CD4-positive, alpha-beta memory T cell (primary cell): ENCODE results near the gene UBASH3A. TPM values are rescaled to one million over a fixed set of nuclear protein-coding genes. Genes with fewer than 3 reads are reported as not detected.
A peak's percentile ranks its signal among the peaks of the same experiment; 100 is the strongest.

ENCODE experiments used
- CTCF ChIA-PET: fragments of 350-600 bp; sonication (Branson Sonifier 250); formaldehyde crosslinking; loops from one replicate; lab custom pipeline; 2021; ENCODE audit warnings: inconsistent platforms; ENCODE audit not compliant: partially characterized antibody; lab: Charles Lee
- POLR2A ChIA-PET: fragments of 350-600 bp; sonication (Branson Sonifier 250); formaldehyde crosslinking; loops from one replicate; lab custom pipeline; 2021; ENCODE audit not compliant: partially characterized antibody; lab: Charles Lee
- DNase-seq, 5 donors: peaks; one replicate each; pipeline versions ENCODE4 v3.0.0 to v3.0.0-alpha.2; 2020 to 2022; ENCODE audit warnings: mixed read lengths in 1 of 5
- H3K27ac ChIP-seq: one replicate; pipeline ENCODE4 v1.7.0; 2013; ENCODE audit warnings: low read depth, low read length
- H3K27me3 ChIP-seq: 2 replicates; pipeline ENCODE4 v1.7.0; 2013; ENCODE audit warnings: mild to moderate bottlenecking, low read length, moderate library complexity; ENCODE audit not compliant: insufficient read depth
- H3K36me3 ChIP-seq: 2 replicates; pipeline ENCODE4 v1.7.0; 2013; ENCODE audit warnings: mild to moderate bottlenecking, low read length, moderate library complexity; ENCODE audit not compliant: insufficient read depth
- H3K4me1 ChIP-seq: 2 replicates; pipeline ENCODE4 v1.7.0; 2013; ENCODE audit warnings: mild to moderate bottlenecking, low read length, moderate library complexity; ENCODE audit not compliant: insufficient read depth
- H3K4me3 ChIP-seq, 2 donors: one replicate each; pipeline ENCODE4 v1.7.0; 2013; ENCODE audit warnings: low read length in 2 of 2, mild to moderate bottlenecking in 1 of 2
- H3K9me3 ChIP-seq, 2 donors: one replicate each; pipeline ENCODE4 v1.7.0; 2013; ENCODE audit warnings: low read length in 2 of 2, control low read depth in 1 of 2; ENCODE audit not compliant: control insufficient read depth in 1 of 2
- H3K27ac Mint-ChIP-seq, 7 donors: one replicate each; pipeline ENCODE4 v1.8.0; 2020 to 2021; ENCODE audit warnings: mixed read lengths in 7 of 7, mild to moderate bottlenecking in 6 of 7, inconsistent platforms in 3 of 7, moderate library complexity in 3 of 7
- H3K27me3 Mint-ChIP-seq, 2 donors: one replicate each; pipeline ENCODE4 v1.8.0; 2020 to 2021; ENCODE audit warnings: mixed read lengths in 2 of 2
- H3K36me3 Mint-ChIP-seq, 2 donors: one replicate each; pipeline ENCODE4 v1.8.0; 2020 to 2021; ENCODE audit warnings: mixed read lengths in 2 of 2, inconsistent platforms in 1 of 2, mild to moderate bottlenecking in 1 of 2
- H3K4me1 Mint-ChIP-seq, 4 donors: one replicate each; pipeline ENCODE4 v1.8.0; 2020 to 2021; ENCODE audit warnings: mixed read lengths in 4 of 4, mild to moderate bottlenecking in 1 of 4
- H3K4me3 Mint-ChIP-seq, 8 donors: one replicate each; pipeline ENCODE4 v1.8.0; 2020 to 2021; ENCODE audit warnings: mixed read lengths in 8 of 8, mild to moderate bottlenecking in 7 of 8, moderate library complexity in 6 of 8, inconsistent platforms in 3 of 8
- H3K9me3 Mint-ChIP-seq, 8 donors: one replicate each; pipeline ENCODE4 v1.8.0; 2020 to 2021; ENCODE audit warnings: mixed read lengths in 8 of 8, mild to moderate bottlenecking in 5 of 8, inconsistent platforms in 3 of 8, moderate library complexity in 1 of 8
- intact Hi-C: fragments of 100-400 bp; cut with micrococcal nuclease; formaldehyde crosslinking; loops from one replicate; pipeline ENCODE4 v1.15.1; 2023
- polyA plus RNA-seq, 2 donors: library from polyadenylated mRNA; unstranded; fragments of 300-500 nt; fragmentation: Illumina TruSeq; gene quantifications; one replicate each; pipeline ENCODE4 v1.2.3, GENCODE V29; 2021
- total RNA-seq, 2 experiments: library from RNA; stranded (reverse); gene quantifications; one replicate each; pipeline ENCODE4 v1.2.3, GENCODE V29; 2021

Gene UBASH3A
- total and polyA plus RNA-seq, 4 experiments from 2014 or later: 43.1 to 93.6 (median 68.7) TPM

GRCh38 chr21:42484966-42485365, 81.3 kb downstream of the UBASH3A start:
- peaks cover 0 to 3% (median 0%) of the 10 kb centered on the region in 8 donors for H3K9me3 Mint-ChIP-seq
- no peaks in the 10 kb centered on the region for H3K4me1 ChIP-seq
- no peaks in the 10 kb centered on the region for H3K36me3 ChIP-seq
- no peaks in the 10 kb centered on the region for H3K9me3 ChIP-seq
- H3K27me3 ChIP-seq: no peaks in the 10 kb centered on the region
- no peak overlapping the region for H3K27ac ChIP-seq
- intact Hi-C loops: no loop called here
- H3K27me3 Mint-ChIP-seq: peaks cover 16 to 17% of the 10 kb centered on the region in 2 donors
- no peaks in the 10 kb centered on the region for H3K36me3 Mint-ChIP-seq
- H3K27ac Mint-ChIP-seq: no peak overlapping the region
- ChIA-PET CTCF (no interaction called here), POLR2A (no interaction called here)
- H3K4me1 Mint-ChIP-seq: no peaks in the 10 kb centered on the region
- no peak overlapping the region for H3K4me3 Mint-ChIP-seq
- no peak for DNase-seq
- H3K4me3 ChIP-seq: no peak overlapping the region

- H3K4me3 Mint-ChIP-seq: no peak overlapping the region
- DNase-seq: no peak
- Histone ChIP-seq H3K27me3 (no peaks in the 10 kb centered on the region), H3K4me1 (no peaks in the 10 kb centered on the region), H3K4me3 (no peak overlapping the region), H3K9me3 (no peaks in the 10 kb centered on the region), H3K27ac (no peak overlapping the region), H3K36me3 (no peaks in the 10 kb centered on the region)
- H3K4me1 Mint-ChIP-seq: no peaks in the 10 kb centered on the region
- intact Hi-C loops: no loop called here
- no peaks in the 10 kb centered on the region for H3K36me3 Mint-ChIP-seq
- peaks cover 17 to 19% of the 10 kb centered on the region in 2 donors for H3K27me3 Mint-ChIP-seq
- CTCF ChIA-PET: no interaction called here
- H3K27ac Mint-ChIP-seq: peak overlapping the region in 1 of 7 donors; percentile 59
- POLR2A ChIA-PET: no interaction called here
- peaks cover 0 to 3% (median 0%) of the 10 kb centered on the region in 8 donors for H3K9me3 Mint-ChIP-seq
These were observed 82.4 kb downstream of the UBASH3A start for GRCh38 chr21:42486072-42486471.

- peaks cover 0 to 3% (median 0%) of the 10 kb centered on the region in 8 donors for H3K9me3 Mint-ChIP-seq
- CTCF ChIA-PET: no interaction called here
- no peaks in the 10 kb centered on the region for H3K36me3 ChIP-seq
These were observed 82.8 kb downstream of the UBASH3A start for GRCh38 chr21:42486531-42486930.

DNA sequence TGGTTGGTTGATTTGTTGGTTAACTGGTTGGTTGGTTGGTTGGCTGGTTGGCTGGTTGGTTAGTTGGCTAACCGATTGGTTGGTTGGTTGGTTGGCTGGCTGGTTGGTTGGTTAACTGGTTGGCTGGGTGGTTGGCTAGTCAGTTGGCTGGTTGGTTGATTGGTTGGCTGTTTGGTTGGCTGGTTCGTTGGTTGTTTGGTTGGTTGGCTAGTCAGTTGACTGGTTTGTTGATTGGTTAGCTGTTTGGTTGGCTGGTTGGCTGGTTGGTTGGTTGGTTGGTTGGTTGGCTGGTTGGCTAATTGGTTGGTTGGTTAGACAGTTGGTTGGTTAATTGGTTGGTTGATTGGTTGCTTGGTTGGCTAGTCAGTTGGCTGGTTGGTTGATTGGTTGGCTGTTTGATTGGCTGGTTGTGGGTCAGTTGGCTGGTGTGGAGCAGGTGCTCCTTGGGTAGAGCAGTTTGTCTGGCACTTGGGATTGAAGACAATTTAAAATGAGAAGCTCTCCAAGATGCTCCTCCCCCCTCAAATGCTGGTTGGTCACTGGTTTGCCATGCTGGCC, 85.4 kb downstream of the UBASH3A start:
- no peak overlapping the region for H3K27ac ChIP-seq
- H3K27ac Mint-ChIP-seq: no peak overlapping the region
- no peaks in the 10 kb centered on the region for H3K36me3 ChIP-seq
- no peak overlapping the region for H3K4me3 ChIP-seq
- intact Hi-C loops: no loop called here
- ChIA-PET CTCF (no interaction called here), POLR2A (no interaction called here)
- DNase-seq: no peak
- no peak overlapping the region for H3K4me3 Mint-ChIP-seq
- H3K4me1 ChIP-seq: no peaks in the 10 kb centered on the region
- H3K9me3 Mint-ChIP-seq: peaks cover 0 to 3% (median 0%) of the 10 kb centered on the region in 8 donors
- no peaks in the 10 kb centered on the region for H3K9me3 ChIP-seq
- peaks cover 0 to 2% (median 0%) of the 10 kb centered on the region in 4 donors for H3K4me1 Mint-ChIP-seq
- H3K27me3 ChIP-seq: no peaks in the 10 kb centered on the region
- H3K36me3 Mint-ChIP-seq: no peaks in the 10 kb centered on the region
- peaks cover 16% of the 10 kb centered on the region in 2 donors for H3K27me3 Mint-ChIP-seq

More at GRCh38 chr21:42486531-42486930, 82.8 kb downstream of the UBASH3A start:
- Mint-ChIP-seq H3K27me3 (peaks cover 17 to 19% of the 10 kb centered on the region in 2 donors), H3K27ac (peak overlapping the region in 1 of 7 donors; percentile 59), H3K36me3 (no peaks in the 10 kb centered on the region), H3K4me1 (no peaks in the 10 kb centered on the region), H3K4me3 (no peak overlapping the region)
- intact Hi-C loops: no loop called here
- H3K27ac ChIP-seq: no peak overlapping the region
- H3K9me3 ChIP-seq: no peaks in the 10 kb centered on the region
- no peaks in the 10 kb centered on the region for H3K27me3 ChIP-seq
- POLR2A ChIA-PET: no interaction called here
- H3K4me1 ChIP-seq: no peaks in the 10 kb centered on the region
- no peak overlapping the region for H3K4me3 ChIP-seq
- no peak for DNase-seq

DNA sequence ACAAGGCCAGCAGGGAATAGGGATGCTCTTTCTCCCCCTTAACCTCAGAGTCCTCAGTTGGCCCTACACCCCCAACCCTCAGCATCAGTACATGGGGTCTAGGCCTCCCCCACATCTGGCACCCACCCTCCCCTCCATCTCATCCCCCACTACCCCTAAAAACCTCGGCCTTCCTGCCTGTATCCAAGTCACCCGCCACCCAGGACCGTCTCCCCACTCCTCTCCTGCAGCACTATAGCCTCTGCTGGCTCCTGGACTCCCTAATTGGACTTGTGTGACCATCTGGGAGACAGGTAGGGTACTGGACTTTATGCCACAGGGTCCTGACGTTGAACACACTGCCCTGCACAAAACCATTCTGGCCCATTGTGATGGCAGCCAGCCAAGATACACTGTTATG, 86.3 kb downstream of the UBASH3A start:
- H3K27me3 ChIP-seq: no peaks in the 10 kb centered on the region
- ChIA-PET CTCF (no interaction called here), POLR2A (no interaction called here)
- H3K4me3 ChIP-seq: no peak overlapping the region
- H3K36me3 Mint-ChIP-seq: no peaks in the 10 kb centered on the region
- no peak for DNase-seq
- no peak overlapping the region for H3K27ac Mint-ChIP-seq
- no peak overlapping the region for H3K4me3 Mint-ChIP-seq
- no peaks in the 10 kb centered on the region for H3K9me3 ChIP-seq
- peaks cover 0 to 3% (median 0%) of the 10 kb centered on the region in 8 donors for H3K9me3 Mint-ChIP-seq
- intact Hi-C loops: loop anchor here (10.0 kb wide), 1 partner anchor 405 kb away; the partner anchor contains the start of gene NDUFV3
- peaks cover 16% of the 10 kb centered on the region in 2 donors for H3K27me3 Mint-ChIP-seq
- no peaks in the 10 kb centered on the region for H3K4me1 ChIP-seq
- no peak overlapping the region for H3K27ac ChIP-seq
- H3K4me1 Mint-ChIP-seq: peaks cover 0 to 2% (median 0%) of the 10 kb centered on the region in 4 donors
- no peaks in the 10 kb centered on the region for H3K36me3 ChIP-seq

DNA sequence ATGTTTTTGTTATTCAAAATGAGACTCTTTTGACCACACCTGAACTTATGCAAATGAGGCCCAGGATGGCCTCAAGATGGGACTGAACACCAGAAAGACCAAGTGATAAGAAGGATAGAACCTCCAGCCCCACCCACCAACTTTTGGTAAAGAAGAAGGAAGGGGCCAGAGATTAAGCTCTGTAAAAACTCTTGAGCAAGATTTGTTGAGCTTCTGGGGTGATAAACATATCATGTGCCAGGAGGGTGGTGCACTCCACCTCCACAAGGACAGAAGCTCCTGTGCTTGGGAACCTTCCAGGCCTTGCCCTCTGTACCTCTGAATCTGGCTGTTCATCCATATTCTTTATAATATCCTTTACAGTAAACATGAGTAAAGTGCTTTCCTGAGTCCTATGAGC, 87.0 kb downstream of the UBASH3A start:
- ChIA-PET POLR2A (interaction anchor here (1.4 kb wide), 1 partner anchor 65 kb away, joined by 4 read pairs; no protein-coding TSS in a partner anchor), CTCF (no interaction called here)
- H3K4me1 Mint-ChIP-seq: peaks cover 2 to 5% (median 4%) of the 10 kb centered on the region in 4 donors
- no peaks in the 10 kb centered on the region for H3K36me3 Mint-ChIP-seq
- intact Hi-C loops: loop anchor here (10.0 kb wide), 1 partner anchor 404 kb away; the partner anchor contains the start of gene NDUFV3
- Histone ChIP-seq H3K4me1 (peaks cover 6% of the 10 kb centered on the region), H3K9me3 (no peaks in the 10 kb centered on the region), H3K4me3 (no peak overlapping the region), H3K36me3 (no peaks in the 10 kb centered on the region), H3K27me3 (no peaks in the 10 kb centered on the region), H3K27ac (no peak overlapping the region)
- no peak overlapping the region for H3K4me3 Mint-ChIP-seq
- peaks cover 0 to 3% (median 0%) of the 10 kb centered on the region in 8 donors for H3K9me3 Mint-ChIP-seq
- no peak for DNase-seq
- H3K27ac Mint-ChIP-seq: no peak overlapping the region
- H3K27me3 Mint-ChIP-seq: peaks cover 16% of the 10 kb centered on the region in 2 donors

- intact Hi-C loops: loop anchor here (10.0 kb wide), 1 partner anchor 403 kb away; the partner anchor contains the start of gene NDUFV3
- POLR2A ChIA-PET: interaction anchor here (1.4 kb wide), 1 partner anchor 66 kb away, joined by 4 read pairs; no protein-coding TSS in a partner anchor
These were observed 87.6 kb downstream of the UBASH3A start for GRCh38 chr21:42491328-42491727.

More at GRCh38 chr21:42491328-42491727, 87.6 kb downstream of the UBASH3A start:
- Mint-ChIP-seq H3K27ac (no peak overlapping the region), H3K36me3 (no peaks in the 10 kb centered on the region), H3K27me3 (peaks cover 12 to 18% of the 10 kb centered on the region in 2 donors), H3K4me3 (no peak overlapping the region), H3K4me1 (peaks cover 4 to 10% (median 9%) of the 10 kb centered on the region in 4 donors), H3K9me3 (peaks cover 0 to 3% (median 0%) of the 10 kb centered on the region in 8 donors)
- DNase-seq: no peak
- H3K9me3 ChIP-seq: no peaks in the 10 kb centered on the region
- H3K4me3 ChIP-seq: no peak overlapping the region
- H3K36me3 ChIP-seq: no peaks in the 10 kb centered on the region
- CTCF ChIA-PET: no interaction called here
- H3K4me1 ChIP-seq: peaks cover 7% of the 10 kb centered on the region
- H3K27me3 ChIP-seq: no peaks in the 10 kb centered on the region
- no peak overlapping the region for H3K27ac ChIP-seq
